GM18526 (cell line): ENCODE data around the gene OGDHL.

Experiments used
- POLR2A ChIP-seq: IDR thresholded peaks from 3 replicates; pipeline ENCODE4 v1.6.1; 2011; ENCODE audit not compliant: insufficient read length; ENCODE audit errors: extremely low read depth

The OGDHL gene

GRCh38 chr10:49745756-49746155 is 16.4 kb downstream of the OGDHL start:
- TF ChIP-seq POLR2A = no peak

- no peak for TF ChIP-seq POLR2A
Measured at GRCh38 chr10:49744924-49745605, 17.1 kb downstream of the OGDHL start.

DNA sequence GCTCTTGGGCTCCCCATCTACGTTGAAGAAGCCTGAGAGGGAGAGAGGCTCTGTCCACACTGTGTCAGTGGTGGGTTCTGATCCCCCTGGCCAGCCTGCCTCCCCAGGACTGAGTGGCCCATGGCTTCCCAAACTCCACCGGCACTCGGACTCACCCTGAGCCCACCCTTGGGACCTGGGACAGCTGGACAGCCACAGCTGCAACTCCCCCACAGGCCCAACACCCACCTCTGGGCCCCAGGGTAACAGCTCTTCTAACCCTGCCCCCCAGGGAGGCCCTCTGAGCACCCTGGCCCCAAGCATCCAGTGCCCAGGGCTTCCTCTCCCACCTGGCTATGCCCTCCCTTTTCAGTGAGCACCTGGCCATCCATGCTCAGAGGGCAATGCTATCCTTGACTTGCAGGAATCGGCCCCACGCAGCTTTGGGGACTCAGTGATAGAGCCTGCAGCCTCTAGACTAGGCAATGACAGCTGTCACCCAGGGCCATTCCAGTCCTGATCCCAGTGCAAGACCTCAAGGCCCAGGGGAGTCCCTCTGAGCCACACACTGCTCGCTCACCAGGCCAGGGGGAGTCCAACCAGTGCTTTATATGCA is 17.9 kb downstream of the OGDHL start:
- no peak for TF ChIP-seq POLR2A

DNA sequence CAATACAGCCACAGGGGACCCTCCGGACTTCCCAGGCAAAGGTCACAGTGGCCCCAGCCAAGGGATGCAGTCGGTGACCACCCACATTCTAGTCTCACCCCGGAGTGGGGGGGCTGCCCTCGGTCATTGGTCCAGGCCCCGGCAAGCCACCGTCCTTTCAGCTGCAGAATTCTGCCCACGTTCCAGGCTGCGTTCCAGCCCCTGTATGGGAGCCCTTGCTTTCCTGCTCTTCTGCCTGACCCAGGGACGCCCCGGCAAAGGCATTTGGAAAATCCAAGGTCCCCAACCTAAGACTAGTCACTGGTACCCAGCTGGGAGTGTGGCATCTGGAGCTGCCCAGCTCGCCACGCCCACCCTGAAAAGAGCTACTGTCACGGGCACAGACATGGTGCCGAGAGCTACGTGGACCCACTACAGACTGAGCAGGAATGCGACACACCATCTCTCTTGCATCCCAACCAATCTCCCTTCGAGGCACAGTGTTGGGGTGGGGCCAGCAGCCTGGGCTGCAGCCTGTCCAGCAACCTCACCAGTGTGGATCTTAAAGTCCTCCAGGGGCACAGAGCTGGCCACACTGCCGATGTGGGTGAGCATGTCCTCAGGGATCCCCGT is 18.6 kb downstream of the OGDHL start:
- no peak for TF ChIP-seq POLR2A

GRCh38 chr10:49742683-49743463 is 19.2 kb downstream of the OGDHL start:
- TF ChIP-seq POLR2A = no peak

DNA sequence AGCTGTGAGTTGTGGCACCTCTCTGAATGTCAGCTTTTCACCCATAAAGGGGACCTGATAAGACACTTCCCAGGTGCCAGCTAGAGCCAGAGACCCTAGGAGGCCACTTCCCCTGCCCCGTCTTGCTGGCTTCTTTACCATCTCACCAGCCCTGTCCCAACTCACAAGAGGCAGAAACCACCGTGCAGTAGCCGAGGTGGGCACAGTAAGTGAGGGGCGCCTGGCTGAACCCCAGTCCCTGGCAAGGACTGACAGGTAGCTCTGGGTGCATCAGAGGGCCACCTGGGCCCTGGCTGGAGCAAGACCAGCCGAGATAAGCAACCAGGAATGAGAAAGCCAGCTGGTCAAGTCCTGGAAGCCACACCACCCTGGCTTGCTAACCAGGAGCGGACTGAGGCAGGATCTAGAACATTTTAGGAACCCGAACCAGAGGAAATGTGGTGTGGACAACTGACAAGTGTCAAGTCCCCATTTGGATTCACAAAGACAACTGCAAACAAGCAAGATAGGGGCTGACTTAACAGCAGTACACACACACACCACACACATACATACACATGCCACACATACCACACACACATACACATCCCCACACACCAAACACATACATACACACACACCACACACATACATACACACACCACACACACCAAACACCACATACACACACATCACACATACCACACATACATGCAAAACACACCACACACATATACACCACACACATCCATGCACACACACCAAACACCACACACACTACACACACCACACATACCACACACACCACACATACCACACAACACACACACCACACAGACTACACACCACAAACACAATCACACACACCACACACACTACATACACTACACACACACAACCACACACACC is 20.8 kb downstream of the OGDHL start:
- no peak for TF ChIP-seq POLR2A

DNA sequence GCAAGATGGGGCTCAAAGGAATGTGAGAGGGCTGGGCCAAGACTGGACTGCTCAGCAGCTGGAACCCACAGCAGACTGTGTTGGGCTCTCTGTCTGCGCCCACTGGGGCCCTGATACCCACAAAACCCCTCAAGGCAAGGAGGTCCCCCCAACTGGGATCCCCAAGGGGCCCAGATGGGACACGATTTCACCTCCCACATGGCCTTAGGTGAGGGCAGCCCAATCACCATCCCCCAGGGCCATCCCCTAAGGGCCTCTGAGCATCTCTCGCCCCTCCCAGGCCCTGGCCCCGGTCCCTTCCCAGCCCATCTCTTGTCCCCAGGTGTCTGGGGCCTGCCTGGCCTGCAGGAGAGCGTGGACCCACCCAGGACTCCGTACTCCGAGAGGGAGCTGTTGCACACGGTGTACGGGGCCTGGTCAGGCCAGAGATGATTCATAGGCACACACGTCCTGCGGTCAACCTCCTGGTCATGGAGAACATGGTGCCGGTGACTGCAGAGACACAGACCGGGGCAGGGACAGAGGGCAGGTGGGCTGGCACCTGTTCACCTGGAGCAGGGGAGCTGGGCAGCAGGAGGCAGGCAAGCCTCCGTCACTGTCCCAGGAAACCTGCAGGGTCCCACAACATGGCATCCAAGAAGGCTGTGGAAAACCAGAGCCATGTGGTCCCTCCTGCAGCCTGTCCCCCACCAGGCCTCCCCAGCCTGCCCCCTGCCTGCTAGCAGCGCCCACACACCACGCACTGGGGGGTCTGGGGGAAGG is 21.6 kb downstream of the OGDHL start:
- no peak for TF ChIP-seq POLR2A

- TF ChIP-seq POLR2A = no peak
Measured at GRCh38 chr10:49739426-49739825, 22.7 kb downstream of the OGDHL start.

GRCh38 chr10:49738616-49739360 is 23.3 kb downstream of the OGDHL start:
- no peak for TF ChIP-seq POLR2A

- no peak for TF ChIP-seq POLR2A
Measured at GRCh38 chr10:49737474-49738201, 24.5 kb downstream of the OGDHL start.

GRCh38 chr10:49736564-49737113 is 25.5 kb downstream of the OGDHL start:
- no peak for TF ChIP-seq POLR2A

DNA sequence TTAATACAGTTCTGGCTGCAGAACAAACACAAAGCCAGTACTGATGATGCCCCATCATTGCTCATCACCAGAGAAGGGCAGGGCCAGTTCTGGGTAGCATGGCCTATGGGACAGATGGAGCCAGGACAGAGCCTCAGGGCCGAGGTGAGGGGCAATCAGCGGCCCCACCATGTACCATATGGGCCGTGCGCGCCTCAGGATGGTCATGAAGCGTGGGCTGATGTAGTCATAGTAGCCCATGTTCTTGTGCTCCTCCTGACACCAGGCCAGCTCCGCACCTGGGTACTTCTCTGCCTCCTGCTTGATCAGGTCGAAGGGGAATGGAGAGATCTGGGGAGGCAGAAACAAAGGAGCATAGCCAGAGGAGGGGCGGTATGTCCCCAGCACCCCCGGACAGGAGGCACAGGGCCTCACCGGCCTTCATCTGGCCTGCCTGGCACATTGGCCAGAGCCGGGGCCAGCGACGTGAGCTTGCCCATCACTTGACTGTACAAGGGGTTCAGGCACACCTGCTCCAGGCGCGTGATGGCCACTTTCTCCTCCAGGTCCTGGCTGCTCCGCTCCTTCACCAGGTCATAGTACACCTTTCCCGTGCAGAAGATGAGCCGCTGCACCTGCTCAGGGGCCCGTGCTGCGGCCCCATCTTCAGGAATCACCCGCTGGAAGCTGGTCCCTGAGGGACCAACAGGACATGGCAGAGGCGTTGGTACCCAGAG is 26.1 kb downstream of the OGDHL start:
- TF ChIP-seq POLR2A = no peak
